Parathyroid adenoma (tissue), 2 donors: ENCODE data around the gene PDZK1.
A peak's percentile ranks its signal among the peaks of the same experiment; 100 is the strongest.
"Not testable (repeated sequence)": the region's sequence is repeated elsewhere in the genome, so short reads cannot be mapped to it uniquely, and the experiment has no call there.

ENCODE experiments used
- H2AFZ ChIP-seq: fragments of 300-600 bp; sonication (generic); one replicate; pipeline ENCODE4 v1.7.0; 2017; ENCODE audit warnings: antibody characterized with exemption, mild to moderate bottlenecking
- H3K27ac ChIP-seq: fragments of 300-600 bp; sonication (generic); one replicate; pipeline ENCODE4 v1.7.0; 2017
- H3K27me3 ChIP-seq: fragments of 300-600 bp; sonication (generic); one replicate; pipeline ENCODE4 v1.7.0; 2017; ENCODE audit warnings: low read length; ENCODE audit not compliant: control insufficient read depth, insufficient read depth
- H3K36me3 ChIP-seq: fragments of 300-600 bp; sonication (generic); one replicate; pipeline ENCODE4 v1.7.0; 2017; ENCODE audit warnings: low read length; ENCODE audit not compliant: control insufficient read depth, insufficient read depth
- H3K4me1 ChIP-seq: fragments of 300-600 bp; sonication (generic); one replicate; pipeline ENCODE4 v1.7.0; 2017; ENCODE audit warnings: control low read depth
- H3K4me2 ChIP-seq: fragments of 300-600 bp; sonication (generic); one replicate; pipeline ENCODE4 v1.7.0; 2017; ENCODE audit warnings: low read length
- H3K4me3 ChIP-seq: fragments of 300-600 bp; sonication (generic); one replicate; pipeline ENCODE4 v1.7.0; 2017; ENCODE audit warnings: low read depth, low read length
- H3K79me2 ChIP-seq: fragments of 300-600 bp; sonication (generic); one replicate; pipeline ENCODE4 v1.7.0; 2017; ENCODE audit warnings: control low read depth
- H3K9ac ChIP-seq: fragments of 300-600 bp; sonication (generic); one replicate; pipeline ENCODE4 v1.7.0; 2017; ENCODE audit warnings: mild to moderate bottlenecking
- H3K9me3 ChIP-seq: fragments of 300-600 bp; sonication (generic); one replicate; pipeline ENCODE4 v1.7.0; 2017; ENCODE audit warnings: low read length; ENCODE audit not compliant: control insufficient read depth
- TF ChIP-seq, protein P1 (sequence below): fragments of 300-600 bp; sonication (generic); IDR thresholded peaks from one replicate; pipeline ENCODE4 v1.7.0; 2017; ENCODE audit warnings: antibody characterized with exemption, mild to moderate bottlenecking
- donor health status: primary hyperparathyroidism.

The PDZK1 gene

DNA sequence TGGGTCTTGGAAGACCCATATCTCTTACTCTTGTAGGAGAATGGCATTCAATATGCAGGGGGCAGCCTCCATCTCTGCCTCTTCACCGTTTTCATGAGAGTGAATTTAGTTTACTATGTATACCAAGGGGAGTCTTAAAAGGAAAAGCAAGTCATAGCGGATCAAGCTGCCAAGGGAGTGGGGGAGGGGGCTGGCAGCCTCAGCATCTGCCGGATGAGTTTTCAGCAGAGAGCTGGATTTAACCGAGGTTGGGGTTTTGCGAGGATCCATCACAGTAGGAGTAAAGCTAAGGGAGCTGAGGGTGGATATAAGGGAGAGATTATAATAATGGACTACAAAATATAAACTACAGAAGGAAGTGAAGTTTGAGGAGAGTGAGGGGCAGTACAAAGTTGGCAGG lies 22.0 kb upstream of the PDZK1 start:
- H3K4me3 ChIP-seq = no peak overlapping the region
- TF ChIP-seq, protein P1, sequence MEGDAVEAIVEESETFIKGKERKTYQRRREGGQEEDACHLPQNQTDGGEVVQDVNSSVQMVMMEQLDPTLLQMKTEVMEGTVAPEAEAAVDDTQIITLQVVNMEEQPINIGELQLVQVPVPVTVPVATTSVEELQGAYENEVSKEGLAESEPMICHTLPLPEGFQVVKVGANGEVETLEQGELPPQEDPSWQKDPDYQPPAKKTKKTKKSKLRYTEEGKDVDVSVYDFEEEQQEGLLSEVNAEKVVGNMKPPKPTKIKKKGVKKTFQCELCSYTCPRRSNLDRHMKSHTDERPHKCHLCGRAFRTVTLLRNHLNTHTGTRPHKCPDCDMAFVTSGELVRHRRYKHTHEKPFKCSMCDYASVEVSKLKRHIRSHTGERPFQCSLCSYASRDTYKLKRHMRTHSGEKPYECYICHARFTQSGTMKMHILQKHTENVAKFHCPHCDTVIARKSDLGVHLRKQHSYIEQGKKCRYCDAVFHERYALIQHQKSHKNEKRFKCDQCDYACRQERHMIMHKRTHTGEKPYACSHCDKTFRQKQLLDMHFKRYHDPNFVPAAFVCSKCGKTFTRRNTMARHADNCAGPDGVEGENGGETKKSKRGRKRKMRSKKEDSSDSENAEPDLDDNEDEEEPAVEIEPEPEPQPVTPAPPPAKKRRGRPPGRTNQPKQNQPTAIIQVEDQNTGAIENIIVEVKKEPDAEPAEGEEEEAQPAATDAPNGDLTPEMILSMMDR = no peak

DNA sequence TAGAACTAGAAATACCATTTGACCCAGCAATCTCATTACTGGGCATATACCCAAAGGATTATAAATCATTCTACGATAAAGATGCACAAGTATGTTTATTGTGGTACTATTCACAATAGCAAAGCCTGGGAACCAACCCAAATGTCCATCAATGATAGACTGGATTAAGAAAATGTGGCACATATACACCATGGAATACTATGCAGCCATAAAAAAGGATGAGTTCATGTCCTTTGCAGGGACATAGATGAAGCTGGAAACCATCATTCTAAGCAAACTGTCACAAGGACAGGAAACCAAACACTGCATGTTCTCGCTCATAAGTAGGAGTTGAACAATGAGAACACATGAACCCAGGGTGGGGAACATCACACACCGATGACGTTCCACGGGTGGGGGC lies 19.0 kb upstream of the PDZK1 start:
- H3K9ac ChIP-seq, H3K9me3 ChIP-seq, H3K36me3 ChIP-seq, H3K4me1 ChIP-seq, H2AFZ ChIP-seq, H3K79me2 ChIP-seq, H3K27me3 ChIP-seq, H3K27ac ChIP-seq, H3K4me3 ChIP-seq, H3K4me2 ChIP-seq: not testable (repeated sequence)

More for the DNA sequence above, 22.0 kb upstream of the PDZK1 start:
- Histone ChIP-seq H3K4me2 (no peak overlapping the region), H3K27me3 (no peaks in the 10 kb centered on the region), H3K9me3 (no peaks in the 10 kb centered on the region), H2AFZ (no peak overlapping the region), H3K36me3 (no peaks in the 10 kb centered on the region), H3K4me1 (no peaks in the 10 kb centered on the region), H3K79me2 (no peaks in the 10 kb centered on the region), H3K27ac (no peak overlapping the region), H3K9ac (no peak overlapping the region)

DNA sequence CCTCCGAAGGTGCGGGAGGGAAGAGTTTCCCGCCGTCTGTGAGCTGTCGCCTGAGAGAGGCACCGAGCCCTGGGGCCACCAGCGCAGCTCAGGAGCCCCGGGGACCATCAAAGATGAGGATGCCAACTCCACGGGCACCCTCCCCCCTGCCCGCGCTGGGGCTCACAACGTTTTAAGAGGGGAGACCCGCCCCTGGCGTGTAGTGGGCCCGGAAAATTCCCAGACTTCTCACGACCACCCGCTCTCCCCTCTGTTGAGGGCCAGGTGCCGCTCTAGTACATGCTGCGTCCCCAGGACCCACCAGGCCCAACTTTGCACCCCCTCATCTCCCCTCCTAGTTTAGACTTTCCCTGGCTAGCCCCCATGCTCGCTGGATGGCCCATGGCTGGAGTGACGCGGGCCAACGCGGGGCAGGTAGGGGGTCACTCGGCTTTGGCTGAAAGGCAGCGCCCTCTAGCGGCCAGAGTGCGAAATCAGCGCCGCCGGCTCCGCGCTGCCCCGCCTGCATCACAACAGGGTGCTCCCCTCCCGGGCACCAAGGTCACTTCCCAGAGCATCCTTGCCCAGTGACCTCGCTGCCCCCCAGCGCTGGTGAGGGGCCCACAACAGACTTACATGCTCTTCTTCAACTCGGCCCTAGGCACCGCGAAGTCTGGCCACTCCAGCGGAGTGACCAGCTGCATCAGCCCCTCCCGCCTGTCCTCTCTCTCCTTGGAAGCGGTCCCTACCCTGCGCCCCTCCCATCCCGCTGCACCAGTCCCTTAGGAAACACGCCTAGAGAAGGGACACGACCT lies 13.9 kb upstream of the PDZK1 start:
- TF ChIP-seq, protein P1 = peak; percentile 83
- H3K4me2 ChIP-seq = no peak overlapping the region
- no peak overlapping the region for H3K4me3 ChIP-seq

DNA sequence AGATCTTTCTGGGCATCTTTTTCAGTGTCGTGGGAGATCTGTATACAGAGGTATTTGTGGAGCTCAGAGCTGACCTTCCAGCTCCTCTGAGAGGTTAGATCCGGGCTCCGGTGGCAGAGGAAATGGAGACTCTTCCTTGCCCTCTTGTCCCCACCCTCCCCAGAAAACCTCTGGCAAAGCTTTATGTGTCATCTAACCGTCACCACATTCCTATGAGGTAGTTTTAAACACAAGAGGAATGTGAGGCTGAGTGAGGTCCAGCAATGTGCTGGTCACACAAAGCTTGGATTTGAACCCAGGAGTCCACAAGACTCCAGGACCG lies 13.3 kb upstream of the PDZK1 start:
- Histone ChIP-seq H3K4me3 (no peak overlapping the region), H3K27me3 (no peaks in the 10 kb centered on the region), H3K79me2 (no peaks in the 10 kb centered on the region), H3K36me3 (no peaks in the 10 kb centered on the region), H3K4me2 (no peak overlapping the region), H2AFZ (peak overlapping the region; percentile 78), H3K9me3 (no peaks in the 10 kb centered on the region), H3K9ac (no peak overlapping the region), H3K4me1 (no peaks in the 10 kb centered on the region), H3K27ac (no peak overlapping the region)
- TF ChIP-seq, protein P1 = no peak

More for the DNA sequence above, 13.9 kb upstream of the PDZK1 start:
- no peaks in the 10 kb centered on the region for H3K79me2 ChIP-seq
- no peak overlapping the region for H3K9ac ChIP-seq
- no peak overlapping the region for H3K27ac ChIP-seq
- peak overlapping the region; percentile 78 for H2AFZ ChIP-seq
- no peaks in the 10 kb centered on the region for H3K9me3 ChIP-seq
- H3K27me3 ChIP-seq = no peaks in the 10 kb centered on the region
- H3K4me1 ChIP-seq = no peaks in the 10 kb centered on the region
- no peaks in the 10 kb centered on the region for H3K36me3 ChIP-seq

DNA sequence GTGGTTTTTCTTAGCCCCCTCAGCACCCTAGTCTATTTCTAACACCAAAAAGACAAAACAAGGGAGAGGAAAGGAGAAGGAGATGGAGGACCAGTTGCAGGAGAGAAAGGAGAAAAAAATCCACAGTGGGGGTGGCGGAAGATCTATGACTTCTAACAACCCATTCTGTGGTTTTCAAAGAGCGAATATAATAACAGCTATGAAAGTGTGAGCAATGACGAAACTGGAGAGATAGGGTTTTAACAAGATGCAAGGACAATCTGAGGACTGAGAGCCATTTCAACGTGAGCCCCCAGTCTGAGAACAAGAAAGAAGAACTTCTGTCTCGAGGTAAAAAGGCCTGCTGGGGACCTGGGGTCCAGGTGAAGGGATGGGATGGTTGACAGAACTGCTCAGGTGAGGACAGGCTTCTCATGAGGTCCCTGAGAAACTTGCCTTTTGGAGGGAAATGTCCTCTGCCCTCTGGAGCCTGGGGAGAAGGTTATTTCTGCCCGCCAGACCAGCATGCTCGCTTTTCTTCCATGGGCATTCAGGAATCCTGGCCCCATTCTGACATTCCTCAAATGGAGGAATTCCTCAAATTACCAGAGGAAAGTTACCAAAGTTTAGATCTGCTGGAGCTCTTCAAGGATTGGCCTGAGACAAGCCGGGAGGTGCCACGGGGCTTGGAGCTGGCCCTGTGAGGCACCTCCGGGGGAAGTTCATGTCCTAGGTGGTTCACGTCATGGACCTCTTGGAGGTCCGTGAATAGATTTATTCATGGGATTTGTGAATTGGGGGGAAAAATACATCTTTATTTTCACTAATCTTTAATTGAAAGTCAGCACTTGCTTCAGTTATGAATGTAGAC lies 12.3 kb upstream of the PDZK1 start, which contains the start of gene CD160:
TSS of gene CD160 (plus strand) at position 270 of the 850 bp plus-strand sequence. CDS start 8,829 bp downstream, outside the sequence.
- no peak within 1 kb of the TSS for H3K4me2 ChIP-seq
- TF ChIP-seq, protein P1 = no peak
- no peaks in the 10 kb centered on the region for H3K9me3 ChIP-seq
- H3K27ac ChIP-seq = no peak within 1 kb of the TSS
- no peak within 1 kb of the TSS for H2AFZ ChIP-seq
- H3K27me3 ChIP-seq = no peaks in the 10 kb centered on the region
- H3K4me1 ChIP-seq = no peaks in the 10 kb centered on the region
- no peak within 1 kb of the TSS for H3K4me3 ChIP-seq
- no peaks in the 10 kb centered on the region for H3K36me3 ChIP-seq
- no peak within 1 kb of the TSS for H3K9ac ChIP-seq
- no peaks in the 10 kb centered on the region for H3K79me2 ChIP-seq

DNA sequence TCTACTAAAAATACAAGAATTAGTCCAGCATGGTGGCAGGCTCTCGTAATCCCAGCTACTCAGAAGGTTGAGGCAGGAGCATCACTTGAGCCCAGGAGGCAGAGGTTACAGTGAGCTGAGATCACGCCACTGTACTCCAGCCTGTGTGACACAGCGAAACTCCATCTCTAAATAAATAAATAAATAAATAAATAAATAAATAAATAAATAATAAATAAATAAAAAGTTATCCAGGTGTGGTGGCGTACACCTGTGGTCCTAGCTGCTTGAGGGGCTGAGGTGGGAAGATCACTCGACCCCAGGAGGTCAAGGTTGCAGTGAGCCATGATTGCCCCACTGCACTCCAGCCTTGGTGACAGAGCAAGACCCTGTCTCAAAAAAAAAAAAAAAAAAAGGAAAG lies 11.3 kb upstream of the PDZK1 start:
- H3K79me2 ChIP-seq, H3K27me3 ChIP-seq, H3K4me1 ChIP-seq, H3K4me2 ChIP-seq, H3K27ac ChIP-seq, H3K9ac ChIP-seq, H3K36me3 ChIP-seq, H3K4me3 ChIP-seq, H2AFZ ChIP-seq, H3K9me3 ChIP-seq: not testable (repeated sequence)
